GM10847 (cell line): Measurements from ENCODE around the gene ZNF792.

Experiments used
- POLR2A ChIP-seq: IDR thresholded peaks from 2 replicates; pipeline ENCODE4 v1.6.1; 2011; ENCODE audit not compliant: insufficient read length; ENCODE audit errors: extremely low read depth

Gene ZNF792

DNA sequence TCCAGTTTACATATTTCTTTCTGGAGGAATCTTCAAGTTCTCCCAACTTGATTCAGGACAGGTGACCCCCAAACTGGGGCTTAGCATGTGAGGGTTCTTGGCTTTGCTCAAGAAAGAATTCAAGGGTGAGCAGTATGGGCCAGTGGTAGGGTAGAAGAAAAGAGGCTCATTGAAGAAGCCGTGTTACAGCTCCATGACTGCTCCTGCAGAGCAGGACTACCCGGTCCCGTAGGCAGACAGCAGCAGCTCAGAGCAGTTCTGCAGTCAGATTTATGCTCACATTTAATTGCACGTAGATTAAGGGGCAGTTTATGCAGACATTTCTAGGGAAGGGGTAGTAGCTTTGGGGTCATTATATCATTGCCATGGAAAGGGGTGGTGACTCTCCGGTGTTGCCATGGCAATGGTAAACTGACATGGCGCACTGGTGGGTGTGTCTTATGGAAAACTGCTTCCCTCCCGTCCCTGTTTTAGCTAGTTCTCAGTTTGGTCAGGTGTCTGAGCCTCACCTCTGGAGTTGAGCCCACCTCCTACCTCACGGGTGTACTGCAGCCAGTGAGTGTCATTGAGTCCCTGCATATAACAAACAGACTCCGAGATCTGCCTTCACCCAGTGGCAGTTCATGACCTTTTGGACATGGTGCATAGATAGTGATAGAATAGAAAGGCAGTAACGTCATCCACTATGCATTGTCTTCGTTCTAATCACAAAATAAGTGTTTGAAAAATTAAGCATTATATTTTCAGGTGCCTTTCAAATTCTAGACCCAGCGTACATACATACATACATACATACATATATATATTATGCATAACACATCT lies 16.0 kb upstream of the ZNF792 start:
- no peak for TF ChIP-seq POLR2A

DNA sequence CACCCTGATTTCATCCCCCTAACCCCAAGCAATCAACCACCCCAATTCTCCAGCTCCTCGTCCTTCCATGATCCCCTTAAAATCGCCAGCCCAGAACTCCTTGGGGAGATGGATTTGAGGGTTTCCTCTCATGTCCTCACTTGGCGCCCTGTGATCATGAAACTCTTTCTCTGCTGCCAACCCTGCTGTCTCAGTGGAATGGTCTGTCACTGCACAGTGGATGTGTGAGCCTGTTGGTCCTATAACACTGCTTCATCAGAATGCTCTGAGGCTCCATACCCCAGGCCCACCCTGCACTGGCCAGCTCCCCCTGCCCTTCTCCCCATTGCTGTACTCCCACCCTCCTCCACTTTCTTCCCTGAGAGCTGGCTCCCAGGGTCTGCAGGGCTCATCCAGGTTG lies 12.6 kb upstream of the ZNF792 start:
- TF ChIP-seq POLR2A = no peak

DNA sequence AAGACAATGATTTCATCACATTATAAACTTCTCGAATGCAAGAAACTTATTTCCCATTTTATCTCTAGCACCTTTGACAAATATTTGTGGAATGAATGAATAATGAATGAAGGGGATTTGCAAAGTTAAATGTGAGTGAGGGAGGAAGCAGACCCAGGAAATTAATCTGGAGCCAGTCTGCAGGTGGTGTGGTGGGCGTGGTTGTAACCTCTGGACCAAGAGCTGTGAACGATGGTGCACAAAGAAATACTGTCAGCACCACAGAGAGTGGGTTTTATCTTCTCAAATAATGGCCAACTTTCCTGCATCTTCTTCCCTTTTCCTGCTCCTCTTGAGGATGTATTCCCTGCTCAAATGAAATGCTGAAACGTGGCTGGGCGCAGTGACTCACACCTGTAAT lies 11.0 kb upstream of the ZNF792 start:
- TF ChIP-seq POLR2A = no peak

DNA sequence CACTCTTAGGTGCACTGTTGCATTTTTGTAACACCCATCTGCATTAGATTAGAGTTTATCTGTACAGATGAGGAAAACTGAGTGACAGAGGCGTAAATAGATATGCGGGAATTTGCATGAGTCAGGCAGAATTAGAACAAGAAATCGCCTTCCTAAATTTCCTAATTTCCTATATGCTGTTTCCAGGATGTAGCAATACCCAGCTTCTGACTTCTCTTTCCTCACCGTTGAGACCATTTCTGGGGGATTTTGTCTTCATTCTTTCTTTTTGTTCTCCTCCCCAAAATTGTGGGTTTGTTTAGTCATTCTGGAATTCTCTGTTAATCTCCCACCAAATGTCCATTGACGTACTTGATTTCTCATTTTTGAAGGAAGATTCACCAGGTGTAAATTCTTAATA lies 10.6 kb upstream of the ZNF792 start:
- TF ChIP-seq POLR2A = no peak

DNA sequence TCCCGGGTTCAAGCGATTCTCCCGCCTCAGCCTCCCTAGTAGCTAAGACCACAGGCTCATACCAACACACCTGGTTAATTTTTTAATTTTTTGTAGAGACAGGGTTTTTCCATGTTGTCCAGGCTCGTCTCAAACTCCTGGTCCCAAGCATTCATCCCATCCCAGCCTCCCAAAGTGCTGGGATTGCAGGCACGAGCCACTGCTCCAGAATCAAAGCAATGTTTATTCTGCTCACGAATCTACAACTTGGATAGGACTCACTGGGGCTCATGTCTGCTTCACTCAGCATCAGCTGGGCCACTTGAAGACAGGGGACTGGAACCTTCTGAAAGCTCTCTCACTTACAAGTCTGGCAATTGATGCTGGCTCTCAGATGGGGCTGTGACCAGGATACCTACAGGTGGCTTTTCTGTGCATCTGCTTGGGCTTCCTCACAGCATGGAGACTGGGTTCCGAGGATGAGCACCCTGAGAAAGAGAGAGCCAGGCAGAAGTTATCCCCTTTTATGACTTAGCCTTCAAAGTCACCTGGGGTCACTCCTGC lies 8.2 kb upstream of the ZNF792 start:
- TF ChIP-seq POLR2A = no peak

DNA sequence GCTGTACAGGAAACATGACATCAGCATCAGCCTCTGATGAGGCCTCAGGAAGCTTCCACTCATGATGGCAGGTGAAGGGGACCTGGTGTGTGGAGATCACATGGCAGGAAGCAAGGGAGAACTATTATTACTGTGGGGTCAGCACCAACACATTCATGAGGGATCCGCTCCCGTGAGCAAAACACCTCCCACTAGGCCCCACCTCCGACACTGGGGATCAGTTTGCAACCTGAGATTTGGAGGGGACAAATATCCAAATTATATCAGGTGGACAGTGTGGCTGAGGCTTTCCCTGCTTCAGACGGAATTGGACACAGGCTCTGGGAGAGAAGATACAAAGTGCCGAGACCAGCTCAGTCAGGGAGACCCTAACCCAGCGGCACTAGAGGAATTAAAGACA lies 5.7 kb upstream of the ZNF792 start:
- no peak for TF ChIP-seq POLR2A

DNA sequence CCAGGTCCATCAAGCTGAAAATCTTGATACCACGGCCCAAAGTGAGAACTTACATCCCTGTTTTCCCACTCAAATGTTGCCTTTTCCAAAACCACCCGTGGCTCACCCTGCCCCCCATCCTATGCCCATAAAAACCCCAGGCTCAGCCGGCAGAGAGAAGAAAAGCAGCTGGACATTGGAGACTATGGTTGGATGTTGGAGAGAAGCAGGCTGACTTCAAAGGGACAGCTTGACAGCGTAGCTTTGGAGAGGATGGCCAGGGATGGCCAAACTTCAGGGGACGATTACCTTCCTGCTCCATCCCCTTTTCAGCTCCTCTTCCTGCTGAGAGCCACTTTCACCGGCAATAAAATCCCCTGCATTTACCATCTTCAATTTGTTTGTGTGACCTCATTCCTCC lies 3.5 kb upstream of the ZNF792 start:
- no peak for TF ChIP-seq POLR2A

DNA sequence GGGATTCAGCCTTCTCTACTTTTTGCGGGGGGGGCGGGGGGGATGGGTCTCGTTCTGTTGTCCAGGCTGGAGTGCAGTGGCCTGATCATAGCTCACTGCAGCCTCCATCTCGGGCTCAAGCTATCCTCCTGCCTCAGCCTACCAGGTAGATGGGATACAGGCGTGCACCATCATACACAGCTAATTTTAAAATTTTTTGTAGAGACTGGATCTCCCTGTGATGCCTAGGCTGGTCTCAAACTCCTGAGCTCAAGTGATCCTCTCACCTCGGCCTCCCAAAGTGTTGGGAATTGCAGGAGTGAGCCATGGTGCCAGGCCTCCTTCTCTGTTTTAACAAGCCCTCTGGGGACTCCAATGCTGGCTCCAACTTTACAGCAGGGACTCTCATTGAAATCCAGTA lies 569 bp upstream of the ZNF792 start:
- TF ChIP-seq POLR2A = no peak

DNA sequence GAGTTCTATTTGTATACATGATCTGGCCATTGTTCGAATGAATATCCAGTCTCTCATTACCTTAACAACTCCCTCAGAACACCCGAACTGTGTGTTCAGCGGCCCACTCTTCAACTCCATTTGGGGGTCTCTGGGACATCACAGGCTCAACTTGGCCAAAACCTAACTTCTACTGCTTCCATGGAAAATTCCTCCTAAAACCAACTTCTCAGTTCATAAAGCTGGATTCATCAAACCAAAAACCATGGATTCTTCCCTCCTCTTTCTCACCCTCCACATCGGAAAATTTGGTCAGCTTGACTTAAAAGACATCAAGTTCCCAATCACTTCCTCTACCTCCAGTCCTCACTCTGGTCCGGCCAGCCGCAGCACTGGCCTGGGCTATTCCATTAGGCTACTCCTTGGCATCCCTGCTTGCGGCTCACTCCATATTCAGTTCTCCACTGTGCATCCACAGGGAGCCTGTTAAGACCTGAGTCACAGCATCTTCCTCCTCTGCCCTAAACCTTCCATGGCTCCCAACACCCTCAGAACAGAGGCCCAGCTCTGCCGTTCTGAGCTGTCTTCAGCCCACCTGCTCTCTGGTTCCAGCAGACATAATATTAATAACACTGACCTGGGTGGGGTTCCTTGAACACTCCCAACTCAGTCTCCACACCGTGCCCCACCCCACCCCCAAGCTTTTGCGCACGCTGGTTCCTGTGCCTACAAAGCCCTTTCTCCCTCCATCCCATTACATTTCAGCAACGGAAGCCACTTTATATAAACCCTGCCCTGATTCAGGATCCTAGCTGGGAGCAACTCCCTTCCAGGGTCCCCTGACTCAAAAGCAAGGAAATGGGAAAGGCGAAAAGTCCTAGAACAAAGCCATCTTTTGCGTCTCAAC lies 1.1 kb downstream of the ZNF792 start:
- no peak for TF ChIP-seq POLR2A

DNA sequence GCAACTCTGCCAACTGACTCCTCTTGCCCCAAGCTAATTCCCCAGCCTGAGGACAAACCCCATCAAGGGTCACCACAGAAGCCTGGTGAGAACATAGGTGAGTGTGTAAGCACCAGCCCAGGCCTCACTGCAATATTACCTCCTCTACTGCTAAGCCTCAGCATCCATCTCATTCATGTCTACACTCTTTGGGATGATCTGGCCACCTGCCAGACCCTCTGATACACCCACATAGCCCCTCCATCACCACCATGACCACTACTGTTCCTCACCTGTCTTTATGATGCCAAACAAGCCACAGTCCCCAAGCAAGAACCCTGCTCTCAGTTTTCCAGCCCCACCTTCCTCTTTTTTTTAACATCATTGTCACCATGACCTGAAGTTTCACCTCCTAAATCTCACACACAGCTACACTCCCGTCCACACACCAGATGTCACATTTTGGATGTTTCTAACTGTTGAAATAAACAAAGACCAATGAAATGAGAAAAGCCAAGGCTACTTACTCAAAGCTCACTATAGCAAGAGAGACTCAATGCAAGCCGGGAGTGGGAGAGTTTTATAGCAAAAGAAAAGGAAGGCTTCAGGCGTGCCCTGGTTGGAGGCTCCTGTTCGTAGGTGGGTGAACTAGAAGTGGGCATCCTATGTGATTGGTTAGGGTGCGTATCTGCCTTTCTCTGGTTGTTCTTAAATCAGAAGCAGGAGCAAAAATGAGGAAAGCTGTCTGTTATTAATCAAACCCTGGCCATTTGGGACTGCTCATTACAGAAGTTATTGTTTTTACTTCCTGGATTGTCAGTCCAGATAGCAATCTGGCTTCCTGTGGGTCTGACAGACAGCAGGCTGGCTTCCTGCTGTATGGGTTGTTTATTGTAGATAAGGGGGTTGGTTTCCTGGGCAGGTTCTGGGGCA lies 2.0 kb downstream of the ZNF792 start:
- TF ChIP-seq POLR2A = no peak

DNA sequence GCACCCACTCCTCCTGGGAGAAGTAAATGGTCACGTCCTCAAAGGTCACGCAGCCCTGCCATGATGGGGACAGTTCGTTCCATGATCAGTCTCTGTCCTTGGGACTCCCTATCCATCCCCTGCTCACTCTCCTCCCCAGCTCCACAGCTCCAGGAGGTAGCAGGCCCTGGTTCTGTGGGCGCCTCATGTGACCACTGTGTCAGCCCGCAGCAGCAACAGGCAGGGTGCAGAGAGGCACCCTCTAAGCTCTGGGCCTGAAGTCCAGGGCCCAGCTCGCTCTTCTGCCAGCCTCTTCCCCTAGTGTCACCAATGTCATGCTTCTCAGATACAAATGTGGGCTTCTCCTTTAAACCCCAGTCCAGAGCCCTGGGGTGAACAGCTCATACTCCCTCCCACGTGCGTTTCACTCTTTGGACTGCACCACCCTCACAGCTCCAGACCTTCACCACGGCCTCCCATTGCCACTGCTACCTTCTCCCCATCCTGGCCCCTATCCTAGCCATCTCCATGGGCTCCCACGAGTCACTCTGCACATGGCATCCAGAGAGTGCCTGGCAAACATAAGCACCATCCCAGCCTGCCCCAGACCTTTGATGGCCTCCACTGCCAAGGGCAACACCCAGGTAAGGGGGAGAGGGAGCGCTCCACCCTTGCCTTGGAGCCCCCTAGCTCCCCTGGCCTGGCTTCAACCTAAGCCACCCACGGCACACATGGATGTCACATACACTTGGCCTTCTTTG lies 2.9 kb downstream of the ZNF792 start:
- no peak for TF ChIP-seq POLR2A

DNA sequence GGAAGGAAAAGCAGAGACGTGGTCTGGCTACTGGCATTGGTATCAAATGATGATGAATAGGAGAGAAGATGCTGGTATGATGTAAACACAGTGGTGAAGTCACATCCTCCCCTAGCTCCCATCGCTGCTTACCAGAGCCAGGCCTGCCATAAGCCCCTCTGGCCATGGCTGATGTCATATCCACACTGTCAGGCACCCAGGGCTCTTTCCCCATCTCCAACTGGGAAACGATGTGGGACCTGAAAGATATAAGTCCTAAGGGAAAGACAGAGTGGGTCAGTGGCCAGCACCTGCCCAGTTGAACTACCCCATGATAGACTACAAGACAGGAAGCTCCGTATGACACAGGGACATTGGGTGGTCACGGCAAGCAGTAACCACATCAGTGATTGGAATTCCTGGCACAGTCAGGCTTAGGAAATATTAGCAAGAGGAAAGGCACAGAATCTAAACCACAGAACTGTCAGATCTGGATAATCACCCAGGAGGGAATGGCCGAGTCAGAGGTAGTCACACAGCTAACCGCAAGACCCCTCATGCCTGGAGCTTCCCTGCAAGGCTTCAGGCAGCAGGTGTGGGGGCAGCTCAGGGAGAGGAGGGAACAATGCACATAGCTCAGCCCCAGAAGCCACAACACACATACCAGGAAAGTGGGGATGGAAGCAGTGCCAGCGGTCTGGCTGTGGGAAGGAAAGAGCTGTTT lies 3.8 kb downstream of the ZNF792 start:
- no peak for TF ChIP-seq POLR2A

DNA sequence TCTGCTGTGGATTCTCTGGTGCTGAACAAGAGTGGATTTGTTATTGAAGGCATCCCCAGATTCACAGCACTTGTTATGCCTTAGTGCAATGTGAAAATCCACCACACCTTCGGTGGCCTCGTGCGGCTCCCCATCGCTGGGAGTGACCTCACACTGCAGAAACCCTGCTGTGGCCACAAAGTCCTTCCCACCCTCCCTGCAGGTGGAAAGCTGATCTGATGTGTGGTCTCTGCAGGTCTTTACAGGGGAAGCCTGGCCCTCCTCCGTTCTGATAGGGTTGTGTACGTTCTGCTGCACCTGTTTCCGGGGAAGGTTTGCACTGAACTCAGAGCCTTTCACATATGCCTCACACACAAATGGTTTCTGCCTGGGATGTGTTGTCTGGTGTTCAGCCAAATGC lies 5.0 kb downstream of the ZNF792 start:
- no peak for TF ChIP-seq POLR2A
